GM18517 (cell line): Measurements from ENCODE around the gene LPP.

Experiments used
- ATAC-seq: cut with Tn5 transposase; IDR thresholded peaks from one replicate; pipeline ENCODE4 v1.9.1; 2021; ENCODE audit warnings: mild to moderate bottlenecking, moderate library complexity; ENCODE audit not compliant: unreplicated experiment

Gene LPP

GRCh38 chr3:188219147-188219546, 65.2 kb downstream of the LPP start:
- no peak for ATAC-seq

DNA sequence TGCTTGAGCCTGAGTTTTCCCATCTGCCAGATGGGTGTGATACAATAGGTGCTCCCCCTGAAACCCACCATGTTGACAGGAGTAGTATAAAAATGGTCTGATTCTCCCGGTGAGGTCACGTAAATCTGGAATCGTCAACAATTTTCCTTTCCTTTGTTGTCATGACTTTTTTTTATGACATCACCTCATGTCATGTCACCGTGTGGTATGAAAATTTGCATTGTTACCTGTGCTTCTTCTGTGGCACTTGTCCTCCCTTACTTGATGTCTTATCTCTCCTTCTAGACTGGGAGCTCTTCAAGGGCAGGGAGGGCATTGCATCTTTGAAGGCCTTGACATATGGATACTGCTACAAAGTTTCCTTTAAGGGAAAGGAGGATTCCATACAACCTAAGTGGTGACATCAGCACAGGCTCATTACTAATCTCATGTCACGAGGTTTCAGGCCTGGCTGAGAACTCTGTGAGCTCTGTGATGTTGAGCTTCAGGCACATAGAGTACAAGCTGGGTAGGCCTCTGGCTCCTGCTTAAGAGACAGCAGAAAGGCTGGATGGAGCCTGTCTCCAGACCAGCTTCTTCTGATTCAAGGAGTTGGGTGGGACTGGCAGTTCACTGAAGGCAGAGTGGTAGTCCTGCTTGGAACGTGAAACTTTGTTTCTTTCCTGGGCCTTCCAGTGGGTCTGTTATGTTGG, 66.3 kb downstream of the LPP start:
- ATAC-seq, result no peak

- ATAC-seq, result no peak
Observed at GRCh38 chr3:188220988-188221818, 67.2 kb downstream of the LPP start.

DNA sequence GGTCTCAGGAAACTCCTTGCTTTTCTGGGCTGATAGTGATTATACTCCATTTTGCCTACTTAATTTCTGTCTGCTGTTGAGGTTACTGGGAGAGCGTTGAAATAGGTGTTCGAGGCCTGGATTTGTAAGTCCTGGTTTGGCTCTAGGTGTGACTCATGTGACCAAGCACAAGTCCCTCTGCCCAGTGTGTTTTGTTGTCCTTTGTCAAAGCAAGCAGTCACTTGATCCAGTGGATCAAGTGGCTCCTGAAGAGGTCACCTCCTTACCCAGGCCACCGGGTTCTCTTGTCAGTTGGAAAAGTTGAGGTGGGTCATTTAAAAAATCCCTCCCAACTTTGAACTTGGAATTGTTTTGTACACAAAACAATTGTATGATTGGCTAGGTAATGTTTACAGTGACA, 70.0 kb downstream of the LPP start:
- ATAC-seq, result no peak

- no peak for ATAC-seq
Observed at GRCh38 chr3:188227442-188227841, 73.5 kb downstream of the LPP start.

- ATAC-seq, result no peak
Observed at GRCh38 chr3:188229177-188229576, 75.2 kb downstream of the LPP start.

GRCh38 chr3:188229726-188230125, 75.8 kb downstream of the LPP start:
- no peak for ATAC-seq

GRCh38 chr3:188230962-188231361, 77.0 kb downstream of the LPP start:
- ATAC-seq, result no peak

- no peak for ATAC-seq
Observed at GRCh38 chr3:188231456-188231855, 77.5 kb downstream of the LPP start.

DNA sequence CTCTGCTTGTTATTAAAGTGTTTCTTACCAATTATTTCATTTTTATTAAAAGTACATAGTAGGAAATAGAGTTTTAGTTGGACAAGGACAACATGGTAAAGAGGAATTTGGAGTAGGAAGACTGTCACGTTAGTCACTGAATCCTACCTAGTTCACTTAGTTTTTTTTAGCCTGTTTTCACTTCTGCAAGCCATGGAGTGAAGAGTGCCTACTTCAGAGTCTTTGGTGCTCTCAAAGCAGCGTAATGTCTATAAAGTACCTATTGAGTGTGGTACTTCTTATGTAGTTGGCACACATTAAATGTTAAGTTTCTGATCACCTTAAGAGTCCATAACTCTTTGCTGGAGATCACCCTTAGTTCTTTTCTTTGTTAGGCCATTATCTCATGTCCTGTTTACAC, 78.7 kb downstream of the LPP start:
- no peak for ATAC-seq

- ATAC-seq, result no peak
Observed at GRCh38 chr3:188233320-188233719, 79.4 kb downstream of the LPP start.

DNA sequence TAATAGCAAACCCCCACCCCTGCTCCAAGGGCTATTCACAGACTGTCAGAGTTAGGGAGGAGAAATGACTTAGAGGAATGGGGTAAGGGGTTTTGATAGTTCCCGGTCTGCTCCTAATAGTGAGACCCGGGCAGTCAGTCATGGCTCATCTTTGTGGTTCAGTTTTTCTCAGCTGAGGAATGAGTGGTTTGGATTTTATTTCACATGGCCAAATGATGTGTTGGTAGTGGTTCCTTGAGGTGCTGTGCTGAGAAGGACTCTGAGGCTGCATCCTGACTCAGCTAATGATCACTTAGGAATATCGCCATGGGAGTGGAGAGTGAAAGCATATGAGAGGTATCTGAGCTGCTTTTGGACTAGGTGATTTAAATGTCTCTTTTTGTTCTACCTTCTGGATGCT, 80.2 kb downstream of the LPP start:
- ATAC-seq, result no peak

DNA sequence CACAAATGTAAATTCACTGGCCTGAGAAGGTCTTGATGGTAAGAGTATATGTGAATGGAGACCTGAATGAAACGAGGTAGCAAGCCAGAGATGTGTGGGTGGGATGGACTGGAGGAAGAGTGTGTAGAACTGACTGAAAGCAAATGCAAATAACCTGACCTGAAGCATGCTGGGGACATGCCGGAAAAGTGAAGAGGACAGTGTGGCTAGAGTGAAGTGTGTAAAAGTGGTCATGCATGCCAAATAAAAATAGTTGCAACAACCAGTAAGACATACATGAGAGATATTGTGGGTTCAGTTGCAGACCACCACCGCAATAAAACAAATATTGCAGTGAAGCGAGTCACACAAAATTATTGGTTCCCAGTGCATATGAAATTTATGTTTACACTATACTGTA, 82.3 kb downstream of the LPP start:
- no peak for ATAC-seq

- ATAC-seq, result no peak
Observed at GRCh38 chr3:188239035-188239434, 85.1 kb downstream of the LPP start.

- ATAC-seq, result no peak
Observed at GRCh38 chr3:188239577-188239976, 85.6 kb downstream of the LPP start.

DNA sequence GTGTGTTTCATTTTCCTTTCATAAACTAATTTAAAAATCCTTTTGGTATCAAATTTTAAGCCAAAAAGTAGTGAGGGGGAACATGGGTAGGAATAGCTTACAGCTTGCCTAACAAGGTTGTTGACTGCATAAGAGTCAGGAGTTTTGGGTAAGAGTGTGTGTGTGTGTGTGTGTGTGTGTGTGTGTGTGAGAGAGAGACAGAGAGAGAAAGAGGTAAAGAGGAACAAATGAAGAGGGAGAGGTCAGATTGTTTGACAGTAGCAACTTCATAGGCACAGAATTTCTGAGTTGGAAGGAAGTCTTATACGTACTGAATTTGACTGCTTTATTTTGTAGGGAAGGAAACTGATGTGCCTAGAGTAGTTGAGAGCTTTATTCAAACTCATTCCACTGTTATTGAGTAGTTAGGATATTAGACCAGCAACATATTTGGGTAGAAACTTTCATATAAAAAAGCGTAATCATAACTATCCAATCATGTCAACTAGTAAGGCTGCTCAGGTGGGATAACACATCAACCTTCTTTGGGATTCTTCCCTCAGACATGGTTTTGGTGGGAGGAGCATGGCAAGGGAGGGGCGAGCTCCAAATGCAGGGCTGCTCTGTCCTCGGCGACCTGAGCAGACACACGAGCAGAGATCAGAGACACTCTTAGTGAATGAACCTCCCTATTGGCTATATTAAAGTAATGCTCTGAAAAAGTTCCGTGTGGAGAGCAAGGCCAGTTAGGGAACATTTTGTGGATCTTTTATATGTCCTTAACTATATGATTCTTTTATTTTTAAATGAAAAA, 86.4 kb downstream of the LPP start:
- no peak for ATAC-seq

GRCh38 chr3:188241072-188241471, 87.1 kb downstream of the LPP start:
- no peak for ATAC-seq

DNA sequence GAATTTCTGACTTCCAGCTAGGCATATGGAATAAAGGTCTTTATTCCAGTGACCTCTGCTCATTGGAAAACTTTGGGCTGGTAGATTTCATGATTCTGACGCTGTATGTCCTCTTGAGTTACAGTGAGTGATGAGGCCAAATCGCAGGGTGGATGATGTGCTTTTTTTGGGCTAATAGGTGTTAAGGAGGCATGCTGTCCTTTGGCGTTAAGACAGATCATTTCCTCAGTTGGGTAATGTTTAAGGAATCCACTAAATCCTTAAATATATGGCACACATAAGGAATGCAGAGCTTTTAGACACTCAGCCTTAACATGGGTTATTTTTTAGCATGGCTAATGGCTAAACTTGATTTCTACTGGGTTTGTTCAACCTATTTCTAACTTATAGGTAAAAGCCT, 87.9 kb downstream of the LPP start:
- ATAC-seq, result no peak

DNA sequence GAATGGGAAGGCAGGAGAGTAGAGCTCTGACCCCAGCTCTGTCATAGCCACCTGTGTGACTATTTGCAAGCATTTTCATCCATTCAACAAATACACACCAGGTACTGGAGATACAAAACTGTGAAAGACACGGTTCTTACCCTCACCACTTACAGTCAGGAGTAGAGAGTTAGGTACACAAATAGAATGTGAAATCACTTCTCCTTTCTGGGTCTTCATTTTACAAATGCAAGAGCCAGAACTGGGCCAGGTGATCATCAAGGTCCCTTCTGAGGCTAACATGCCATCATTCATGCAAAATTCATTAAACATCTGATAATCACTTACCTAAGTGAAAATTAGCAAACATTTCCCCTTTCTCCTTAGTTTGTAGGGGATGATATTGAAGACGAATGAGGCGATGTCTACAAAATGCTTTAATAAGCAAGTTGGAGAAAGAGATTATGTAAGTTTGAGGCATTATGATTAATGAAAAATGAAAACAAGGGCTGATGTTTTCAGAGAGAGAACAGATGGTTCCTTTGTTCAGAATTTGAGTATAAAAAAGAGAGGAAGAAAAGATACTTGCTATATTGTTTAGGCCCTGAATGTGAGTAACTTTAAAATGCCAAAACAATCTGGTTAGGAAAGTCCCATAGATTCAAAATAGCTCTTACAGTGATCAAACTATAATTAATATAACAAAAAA, 88.6 kb downstream of the LPP start:
- no peak for ATAC-seq

- no peak for ATAC-seq
Observed at GRCh38 chr3:188243124-188243795, 89.3 kb downstream of the LPP start.
